Measurements from ENCODE around the gene MAPKAPK2. TPM values are rescaled to one million over a fixed set of nuclear protein-coding genes. Genes with fewer than 3 reads are reported as not detected.
A peak's percentile ranks its signal among the peaks of the same experiment; 100 is the strongest.
"Not testable (repeated sequence)": the region's sequence is repeated elsewhere in the genome, so short reads cannot be mapped to it uniquely, and the experiment has no call there.

MAPKAPK2 gene
- total and polyA plus RNA-seq, 7 donors = 32.1 to 61.4 (median 39.3) TPM

- Histone ChIP-seq H3K27ac (peak overlapping the region in 1 of 4 donors; percentile 86), H3K4me1 (peaks cover 0 to 32% (median 24%) of the 10 kb centered on the region in 4 donors), H3K27me3 (no peaks in the 10 kb centered on the region), H3K36me3 (no peaks in the 10 kb centered on the region), H3K9me3 (no peaks in the 10 kb centered on the region), H3K4me3 (no peak overlapping the region)
- TF ChIP-seq POLR2AphosphoS5 (IDR thresholded peaks at IDR 0.05) (no peak), CTCF (IDR thresholded peaks at IDR 0.05) (no peak), EP300 (IDR thresholded peaks at IDR 0.05) (no peak), POLR2A (IDR thresholded peaks at IDR 0.05) (no peak)
- DNase-seq = no peak
- intact Hi-C loops (cut with DNase I) = loop anchor here (5.0 kb wide), 3 partner anchors 80 to 415 kb away; partner anchors contain the start of genes PFKFB2 and YOD1
Observed at GRCh38 chr1:206637605-206638004, 47.1 kb upstream of the MAPKAPK2 start.

- H3K9me3 ChIP-seq; H3K27me3 ChIP-seq; H3K27ac ChIP-seq; intact Hi-C loops (cut with DNase I); DNase-seq; H3K4me3 ChIP-seq; H3K4me1 ChIP-seq; H3K36me3 ChIP-seq: not testable (repeated sequence)
- 67 to 84% methylated on average over 2 of the region's 2 CpGs for WGBS, 2 donors
Observed at GRCh38 chr1:206642074-206642473, 42.6 kb upstream of the MAPKAPK2 start.

- Histone ChIP-seq H3K4me3 (no peak overlapping the region), H3K27ac (no peak overlapping the region), H3K27me3 (no peaks in the 10 kb centered on the region), H3K36me3 (peaks cover 0 to 10% (median 5%) of the 10 kb centered on the region in 4 donors), H3K4me1 (no peaks in the 10 kb centered on the region), H3K9me3 (no peaks in the 10 kb centered on the region)
- 81 to 87% methylated on average over 3 of the region's 3 CpGs for WGBS, 2 donors
- TF ChIP-seq CTCF (IDR thresholded peaks at IDR 0.05) = no peak
- TF ChIP-seq EP300 (IDR thresholded peaks at IDR 0.05) = no peak
- no peak for TF ChIP-seq POLR2AphosphoS5 (IDR thresholded peaks at IDR 0.05)
- TF ChIP-seq POLR2A (IDR thresholded peaks at IDR 0.05) = no peak
- intact Hi-C loops (cut with DNase I) = no loop called here
- DNase-seq = no peak
Observed at GRCh38 chr1:206643118-206643698, 41.5 kb upstream of the MAPKAPK2 start.

- no peak overlapping the region for H3K27ac ChIP-seq
- DNase-seq = no peak
- H3K36me3 ChIP-seq = peaks cover 0 to 20% (median 5%) of the 10 kb centered on the region in 4 donors
- WGBS, 2 donors = 87 to 88% methylated on average over 1 of the region's 1 CpG
- H3K4me1 ChIP-seq = no peaks in the 10 kb centered on the region
- H3K9me3 ChIP-seq = no peaks in the 10 kb centered on the region
- intact Hi-C loops (cut with DNase I) = no loop called here
- H3K4me3 ChIP-seq = no peak overlapping the region
- no peak for TF ChIP-seq EP300 (IDR thresholded peaks at IDR 0.05)
- no peak for TF ChIP-seq POLR2AphosphoS5 (IDR thresholded peaks at IDR 0.05)
- H3K27me3 ChIP-seq = no peaks in the 10 kb centered on the region
Observed at GRCh38 chr1:206646504-206646903, 38.2 kb upstream of the MAPKAPK2 start.

- H3K27me3 ChIP-seq = no peaks in the 10 kb centered on the region
- H3K9me3 ChIP-seq = no peaks in the 10 kb centered on the region
- DNase-seq = no peak
- no peaks in the 10 kb centered on the region for H3K4me1 ChIP-seq
- no peak for TF ChIP-seq POLR2AphosphoS5 (IDR thresholded peaks at IDR 0.05)
- TF ChIP-seq EP300 (IDR thresholded peaks at IDR 0.05) = no peak
- TF ChIP-seq CTCF (IDR thresholded peaks at IDR 0.05) = no peak
- TF ChIP-seq POLR2A (IDR thresholded peaks at IDR 0.05) = no peak
- H3K27ac ChIP-seq = no peak overlapping the region
- no peak overlapping the region for H3K4me3 ChIP-seq
- intact Hi-C loops (cut with DNase I) = no loop called here
- peaks cover 0 to 20% (median 5%) of the 10 kb centered on the region in 4 donors for H3K36me3 ChIP-seq
Observed at GRCh38 chr1:206647224-206647623, 37.5 kb upstream of the MAPKAPK2 start.

Measured in sigmoid colon (tissue), 7 donors.